Prostate gland (tissue), 2 donors: ENCODE results near the gene VEGFB.

ENCODE experiments used
- POLR2A ChIP-seq: fragments of 450-650 bp; IDR thresholded peaks from one replicate; pipeline ENCODE4 v1.6.1; 2016; ENCODE audit warnings: antibody characterized with exemption, mild to moderate bottlenecking
- TF ChIP-seq, protein P1 (sequence below), 4 experiments: fragments of 200-600 bp in 2 of 4; fragments of 450-650 bp in 2 of 4; sonication (generic) in 2 of 4; IDR thresholded peaks; 1 replicate in 3 of 4; 2 replicates in 1 of 4; pipeline ENCODE4 v1.5.1; 2016 to 2019; ENCODE audit warnings: antibody characterized with exemption in 4 of 4, mild to moderate bottlenecking in 2 of 4, moderate library complexity in 2 of 4

GRCh38 chr11:64256300-64256699 lies 21.9 kb downstream of the VEGFB start:
- TF ChIP-seq, protein P1, sequence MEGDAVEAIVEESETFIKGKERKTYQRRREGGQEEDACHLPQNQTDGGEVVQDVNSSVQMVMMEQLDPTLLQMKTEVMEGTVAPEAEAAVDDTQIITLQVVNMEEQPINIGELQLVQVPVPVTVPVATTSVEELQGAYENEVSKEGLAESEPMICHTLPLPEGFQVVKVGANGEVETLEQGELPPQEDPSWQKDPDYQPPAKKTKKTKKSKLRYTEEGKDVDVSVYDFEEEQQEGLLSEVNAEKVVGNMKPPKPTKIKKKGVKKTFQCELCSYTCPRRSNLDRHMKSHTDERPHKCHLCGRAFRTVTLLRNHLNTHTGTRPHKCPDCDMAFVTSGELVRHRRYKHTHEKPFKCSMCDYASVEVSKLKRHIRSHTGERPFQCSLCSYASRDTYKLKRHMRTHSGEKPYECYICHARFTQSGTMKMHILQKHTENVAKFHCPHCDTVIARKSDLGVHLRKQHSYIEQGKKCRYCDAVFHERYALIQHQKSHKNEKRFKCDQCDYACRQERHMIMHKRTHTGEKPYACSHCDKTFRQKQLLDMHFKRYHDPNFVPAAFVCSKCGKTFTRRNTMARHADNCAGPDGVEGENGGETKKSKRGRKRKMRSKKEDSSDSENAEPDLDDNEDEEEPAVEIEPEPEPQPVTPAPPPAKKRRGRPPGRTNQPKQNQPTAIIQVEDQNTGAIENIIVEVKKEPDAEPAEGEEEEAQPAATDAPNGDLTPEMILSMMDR (IDR thresholded peaks at IDR 0.05) = no peak
- TF ChIP-seq POLR2A = no peak
